ENCODE measurements around the gene CCDC83.
A peak's percentile ranks its signal among the peaks of the same experiment; 100 is the strongest.

Gene CCDC83

DNA sequence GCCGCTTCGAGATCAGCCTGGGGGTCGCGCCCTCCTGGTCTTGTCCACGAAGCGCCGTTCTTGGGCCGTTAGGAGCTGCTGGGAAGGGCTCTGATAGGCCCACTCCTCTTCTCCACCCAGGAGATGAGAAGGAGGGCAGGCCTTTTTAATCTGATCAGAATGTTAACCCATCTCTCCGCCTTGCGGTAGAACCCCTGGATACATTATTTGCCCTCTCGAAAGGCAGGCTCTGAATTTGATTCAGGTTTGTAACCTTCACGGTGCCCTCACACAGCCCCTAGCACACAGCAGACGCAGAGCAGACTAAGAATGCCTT is at the start of gene CCDC83:
Gene CCDC83, plus strand, starts transcription at position 43 of the 316 bp plus-strand sequence. CDS start 9,741 bp downstream, outside the sequence.
- no peak for DNase-seq (ENCODE audit: low spot score)

DNA sequence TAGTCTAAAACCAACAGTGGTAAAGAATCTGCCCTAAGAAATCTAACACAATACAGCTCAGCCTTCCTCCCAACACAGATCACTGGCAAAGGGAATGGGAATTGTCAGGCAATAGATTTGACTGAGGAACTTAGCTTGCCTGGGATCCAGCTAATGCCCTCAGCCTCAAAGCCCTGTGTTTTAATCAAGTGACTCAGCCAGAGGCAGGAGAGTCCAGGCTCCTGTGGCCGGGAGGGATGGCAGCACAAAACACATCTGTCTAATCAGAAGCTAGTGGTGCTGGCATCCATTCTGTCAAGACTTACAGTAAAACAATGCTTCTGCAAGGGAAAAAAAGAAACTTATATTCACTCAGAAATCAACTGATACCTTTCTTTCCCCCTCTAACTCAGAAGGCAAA is 49.8 kb upstream of the CCDC83 start:
- DNase-seq (ENCODE audit: low spot score): no peak

DNA sequence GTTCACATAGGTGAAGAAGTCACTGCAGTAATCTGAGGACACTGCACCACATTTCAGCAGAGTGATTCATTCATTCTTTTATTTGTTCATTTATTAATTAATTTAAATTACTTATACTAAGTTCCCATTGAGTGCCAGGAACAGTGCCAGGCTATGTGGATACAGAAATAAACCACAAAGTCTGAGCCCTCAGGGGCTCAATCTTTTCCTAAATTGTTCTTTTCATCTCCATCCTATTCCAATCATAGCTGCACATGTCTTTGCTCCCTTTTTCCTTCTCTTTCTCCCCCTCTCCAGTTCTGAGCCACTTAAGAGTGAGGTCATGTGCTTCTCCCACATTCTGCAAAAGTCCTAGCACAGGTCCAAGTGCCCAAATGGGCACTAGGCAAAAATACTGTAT is 49.2 kb upstream of the CCDC83 start:
- no peak for DNase-seq (ENCODE audit: low spot score)

DNA sequence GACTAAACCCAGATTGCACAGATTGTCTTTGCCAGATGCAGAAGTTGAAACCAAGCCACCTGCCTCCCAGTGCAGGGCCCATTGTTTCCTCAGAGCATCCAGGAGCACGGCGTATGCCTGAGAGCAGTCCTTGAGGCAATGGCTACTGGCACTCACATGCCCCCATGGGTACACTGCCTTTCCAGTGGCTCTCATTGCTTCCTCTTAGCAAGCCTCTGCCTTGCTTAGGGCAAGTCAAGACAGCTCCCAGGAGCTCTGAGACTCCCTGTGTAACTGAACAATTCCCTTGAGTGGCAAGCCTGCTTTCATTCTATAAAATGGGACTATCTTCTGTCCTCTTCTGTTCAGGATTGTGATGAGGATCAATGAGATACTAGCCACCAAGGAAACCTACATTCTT is 48.3 kb upstream of the CCDC83 start:
- DNase-seq (ENCODE audit: low spot score): no peak

DNA sequence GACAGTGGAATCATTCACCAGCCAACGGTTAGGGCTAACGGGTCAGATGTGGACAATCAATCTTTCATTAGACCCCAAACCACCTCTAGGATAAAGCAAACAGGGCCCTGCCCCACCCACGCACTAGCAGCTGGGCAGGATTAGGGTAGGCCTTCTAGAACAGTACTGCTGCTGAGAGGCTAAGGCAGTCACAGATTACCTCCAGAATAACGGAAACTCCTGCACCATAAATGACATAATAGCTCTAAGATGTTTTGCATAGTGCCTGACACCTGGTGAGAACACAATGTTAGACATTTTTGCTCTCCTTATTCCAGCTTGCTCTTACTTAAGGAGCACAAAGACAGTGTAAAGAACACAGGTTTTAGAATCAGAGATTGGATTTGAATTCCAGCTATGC is 46.0 kb upstream of the CCDC83 start:
- no peak for DNase-seq (ENCODE audit: low spot score)

DNA sequence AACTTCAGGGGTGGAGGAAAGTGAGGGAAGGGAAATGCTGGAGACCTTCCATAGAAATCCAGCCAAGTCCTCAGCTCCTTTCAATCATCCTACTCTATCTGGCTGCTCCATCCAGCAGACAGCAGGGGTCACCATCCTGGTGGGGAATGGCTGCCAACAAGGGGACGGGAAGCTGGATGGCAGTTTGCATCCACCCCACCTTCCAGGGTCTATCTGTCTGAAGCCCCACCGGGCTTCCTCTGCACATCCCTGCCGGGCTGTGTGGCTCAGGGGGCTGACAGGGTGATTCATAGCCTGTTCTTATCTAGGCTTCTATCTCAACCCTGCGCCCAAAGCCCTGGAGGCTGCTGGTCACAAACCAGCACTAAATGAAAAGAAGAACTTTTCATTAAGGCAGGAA is 45.3 kb upstream of the CCDC83 start:
- no peak for DNase-seq (ENCODE audit: low spot score)

DNA sequence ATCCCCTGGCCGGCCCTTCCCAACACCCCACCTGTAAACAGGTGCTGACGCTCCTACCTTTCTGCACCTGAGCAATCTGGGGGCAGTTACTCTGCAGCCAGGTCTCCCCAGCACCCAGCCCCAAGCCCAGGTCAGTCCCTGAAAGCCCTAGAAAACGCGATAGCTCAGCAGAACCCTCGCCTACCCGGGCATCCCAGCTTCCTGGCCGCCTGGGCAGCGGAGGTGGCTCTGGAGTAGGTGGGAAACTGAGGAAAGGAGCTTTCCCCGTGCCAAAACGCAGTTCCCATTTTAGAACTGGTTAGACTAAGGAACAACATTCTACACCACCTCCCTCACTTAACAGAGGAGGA is 44.7 kb upstream of the CCDC83 start:
- no peak for DNase-seq (ENCODE audit: low spot score)

DNA sequence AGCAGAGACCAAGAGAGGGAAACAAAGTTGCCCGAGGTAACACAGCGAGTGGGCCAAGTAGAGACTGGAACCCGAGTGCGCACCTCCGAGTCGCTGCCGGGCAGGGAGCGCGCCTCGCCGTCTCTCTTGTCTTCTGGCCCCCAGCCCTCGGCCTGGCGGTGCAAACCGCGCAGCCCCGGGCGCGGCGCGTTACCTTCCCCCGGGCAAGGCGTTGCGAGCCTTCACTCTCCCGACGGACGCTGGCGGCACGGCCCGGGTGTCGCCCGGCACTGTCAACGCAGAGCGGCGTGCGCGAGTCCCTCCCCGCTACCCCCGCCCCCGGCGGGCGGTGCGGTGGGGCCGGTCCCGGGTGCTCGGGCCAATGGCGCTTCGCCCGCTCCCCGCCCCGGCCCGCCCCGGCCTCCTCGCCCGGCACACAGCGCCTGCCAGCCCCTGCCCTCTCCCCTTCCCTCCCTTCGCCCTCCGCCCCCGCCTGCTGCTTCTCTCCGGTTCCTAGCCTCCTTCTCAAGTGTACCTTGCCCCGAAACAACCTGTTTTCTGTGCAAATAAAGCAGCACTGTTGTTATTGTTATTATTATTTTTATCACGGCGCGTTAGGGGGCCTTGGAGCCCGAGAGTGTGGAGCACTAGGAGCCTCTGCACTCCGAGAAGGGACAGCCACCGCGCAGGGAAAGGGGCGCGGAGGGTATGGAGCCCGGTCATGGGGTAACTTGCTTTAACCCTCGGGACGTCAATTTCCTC is 44.1 kb upstream of the CCDC83 start, which contains the start of gene SYTL2:
Gene SYTL2, minus strand, starts transcription at position 271 of the 741 bp plus-strand sequence. CDS start 53,416 bp downstream, outside the sequence.
- DNase-seq (ENCODE audit: low spot score): no peak

DNA sequence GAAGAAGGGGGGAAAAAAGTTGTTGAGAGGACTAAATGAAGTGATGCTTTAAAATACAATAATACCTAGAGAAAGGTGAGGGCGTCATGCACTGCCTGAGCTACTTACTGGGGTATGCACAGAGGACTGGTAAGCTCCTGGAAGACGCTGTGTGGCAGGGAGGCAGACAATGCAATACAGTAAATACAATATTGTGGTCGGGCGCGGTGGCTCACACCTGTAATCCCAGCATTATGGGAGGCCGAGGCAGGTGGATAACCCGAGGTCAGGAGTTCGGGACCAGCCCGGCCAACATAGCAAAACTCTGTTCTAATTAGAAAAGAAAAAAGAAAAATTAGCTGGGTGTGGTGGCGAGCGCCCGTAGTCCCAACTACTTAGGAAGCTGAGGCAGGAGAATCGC is 43.6 kb upstream of the CCDC83 start:
- no peak for DNase-seq (ENCODE audit: low spot score)

DNA sequence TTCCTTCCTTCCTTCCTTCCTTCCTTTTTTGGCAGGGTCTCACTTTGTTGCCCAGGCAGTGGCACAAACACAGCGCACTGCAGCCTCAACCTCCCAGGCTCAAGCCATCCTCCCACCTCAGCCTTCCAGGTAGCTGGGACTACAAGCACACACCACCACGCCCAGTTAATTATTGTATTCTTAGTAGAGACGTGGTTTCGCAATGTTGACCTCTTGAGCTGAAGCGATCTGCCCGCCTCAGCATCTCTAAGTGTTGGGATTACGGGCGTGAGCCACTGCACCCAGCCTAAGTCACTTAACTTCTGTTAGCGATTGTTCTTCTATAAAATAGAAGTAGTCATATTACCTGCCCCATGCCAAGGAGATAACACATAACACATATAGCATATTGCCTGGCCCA is 41.5 kb upstream of the CCDC83 start:
- no peak for DNase-seq (ENCODE audit: low spot score)

DNA sequence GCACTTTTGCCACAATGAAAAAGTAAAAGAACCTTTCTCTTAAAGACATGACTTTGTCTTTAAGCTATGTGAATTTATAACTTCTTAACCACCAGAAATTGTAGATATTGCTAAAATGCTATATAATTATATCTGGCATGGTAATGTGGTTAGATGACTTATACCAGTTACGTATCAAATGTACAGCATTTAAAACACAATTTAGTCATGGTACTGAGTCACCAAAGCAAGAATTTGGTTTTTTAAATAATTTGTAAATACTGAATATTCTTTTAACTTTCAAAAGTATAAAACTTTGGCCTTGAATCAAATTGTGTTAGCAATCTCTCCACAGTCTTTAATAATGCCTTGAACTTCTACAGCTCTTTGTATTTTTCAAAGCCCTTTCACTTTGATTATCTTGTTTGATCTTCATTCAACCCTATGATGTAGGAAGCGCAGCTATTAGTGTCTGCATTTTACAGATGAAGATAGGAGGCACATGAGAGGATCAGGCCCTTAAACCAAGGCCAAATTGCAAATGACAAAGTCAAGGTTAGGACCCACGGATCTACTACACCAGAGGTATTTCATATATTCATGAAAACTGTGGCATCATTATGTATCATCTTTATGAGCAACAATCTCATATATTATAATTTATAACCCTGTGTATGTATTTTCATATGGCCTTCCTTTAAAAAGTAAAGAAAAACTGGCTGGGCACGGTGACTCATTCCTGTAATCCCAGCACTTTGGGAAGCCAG is 39.8 kb upstream of the CCDC83 start:
- peak; percentile 27 for DNase-seq (ENCODE audit: low spot score)

DNA sequence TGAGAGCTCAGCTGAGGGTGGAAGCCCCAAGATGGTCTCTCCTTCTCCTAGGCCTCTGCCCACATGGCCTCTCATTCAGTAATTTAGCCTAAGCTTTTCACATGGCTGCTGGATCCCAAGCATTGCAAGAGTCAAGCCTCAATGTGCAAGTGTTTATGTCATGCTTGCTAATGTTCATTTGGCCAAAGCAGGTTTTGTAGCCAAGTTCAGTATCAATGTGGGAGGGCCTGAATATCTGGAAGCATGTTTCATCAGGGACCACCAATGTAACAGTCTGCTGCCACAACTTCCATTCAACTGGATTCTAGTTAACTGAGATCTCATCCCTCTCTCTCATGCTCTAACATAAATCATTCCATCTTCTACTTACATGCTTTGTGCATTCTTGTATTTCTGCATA is 35.7 kb upstream of the CCDC83 start:
- DNase-seq (ENCODE audit: low spot score): no peak

DNA sequence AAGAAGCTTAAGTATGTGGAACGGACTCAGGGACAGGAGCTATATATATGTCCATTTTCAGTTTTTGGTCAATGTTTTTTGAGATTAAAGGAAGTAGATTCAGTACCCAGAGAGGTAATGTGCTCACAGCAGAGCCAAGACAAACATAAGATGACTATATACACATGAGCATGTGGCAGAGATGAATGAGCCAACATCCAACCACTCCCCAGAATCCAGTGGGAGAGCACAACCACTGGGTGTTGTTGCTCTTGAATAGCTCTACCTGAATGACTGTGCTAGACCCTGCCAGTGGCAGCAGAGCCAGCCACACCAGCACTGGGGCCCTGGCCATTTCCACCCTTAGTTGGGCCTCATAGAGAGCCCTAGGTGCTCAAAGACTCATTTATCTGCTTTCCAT is 33.5 kb upstream of the CCDC83 start:
- DNase-seq (ENCODE audit: low spot score): no peak

DNA sequence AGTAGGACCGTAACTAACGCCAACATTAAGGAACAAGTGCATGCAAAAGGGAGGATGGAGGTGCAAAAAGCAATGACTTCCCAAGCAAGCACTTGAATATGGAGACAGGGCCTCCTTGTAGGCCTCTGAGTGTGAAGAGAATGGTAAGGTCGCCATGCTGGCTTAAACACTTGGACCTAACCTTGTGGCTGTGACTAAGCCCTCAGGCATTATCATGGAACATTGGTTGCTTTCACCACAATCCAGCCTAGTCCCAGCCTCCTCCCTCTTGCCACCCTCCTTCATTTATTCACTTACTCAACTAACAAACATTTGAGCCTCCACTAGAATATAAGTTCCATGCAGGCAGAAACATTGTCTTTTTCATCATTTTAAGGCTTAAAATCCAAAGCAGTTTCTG is 32.4 kb upstream of the CCDC83 start:
- DNase-seq (ENCODE audit: low spot score): peak; percentile 18

DNA sequence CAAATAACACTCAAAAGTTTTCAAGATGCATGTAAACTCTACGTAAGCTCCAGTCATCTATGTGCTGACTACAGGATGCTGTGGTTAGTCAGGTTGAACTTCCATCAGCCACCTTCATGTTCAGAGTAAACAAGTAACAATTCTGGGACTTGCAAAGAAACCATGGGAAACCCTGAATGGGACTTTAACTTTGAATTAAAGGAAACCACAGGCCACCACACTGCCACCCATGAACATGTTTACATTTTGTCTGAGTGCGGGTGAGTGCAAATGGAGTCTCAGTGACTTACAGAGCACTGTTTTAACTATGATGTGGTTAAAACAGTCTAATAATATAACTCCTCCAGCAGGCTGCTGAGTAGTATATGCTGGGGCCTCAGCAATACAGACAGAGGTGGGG is 31.4 kb upstream of the CCDC83 start:
- DNase-seq (ENCODE audit: low spot score): no peak

DNA sequence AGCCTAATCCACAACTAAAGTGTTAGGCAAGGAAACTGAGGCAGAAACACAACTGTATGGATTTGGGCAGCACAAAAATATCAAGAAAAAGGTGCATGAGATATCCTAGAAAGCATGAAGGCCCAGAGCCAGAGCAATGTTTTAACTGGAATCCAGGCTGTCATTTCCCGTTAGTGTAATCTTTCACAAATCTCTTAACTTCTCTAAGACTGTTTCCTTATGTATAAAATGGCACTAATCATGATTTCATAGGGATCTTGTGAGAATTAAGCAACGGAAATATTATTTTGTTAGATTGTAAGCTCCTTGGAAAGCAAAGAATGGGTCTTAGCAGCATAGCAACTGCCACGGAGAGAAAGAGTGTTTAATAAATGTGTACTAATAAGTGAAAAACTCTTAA is 29.6 kb upstream of the CCDC83 start:
- no peak for DNase-seq (ENCODE audit: low spot score)

DNA sequence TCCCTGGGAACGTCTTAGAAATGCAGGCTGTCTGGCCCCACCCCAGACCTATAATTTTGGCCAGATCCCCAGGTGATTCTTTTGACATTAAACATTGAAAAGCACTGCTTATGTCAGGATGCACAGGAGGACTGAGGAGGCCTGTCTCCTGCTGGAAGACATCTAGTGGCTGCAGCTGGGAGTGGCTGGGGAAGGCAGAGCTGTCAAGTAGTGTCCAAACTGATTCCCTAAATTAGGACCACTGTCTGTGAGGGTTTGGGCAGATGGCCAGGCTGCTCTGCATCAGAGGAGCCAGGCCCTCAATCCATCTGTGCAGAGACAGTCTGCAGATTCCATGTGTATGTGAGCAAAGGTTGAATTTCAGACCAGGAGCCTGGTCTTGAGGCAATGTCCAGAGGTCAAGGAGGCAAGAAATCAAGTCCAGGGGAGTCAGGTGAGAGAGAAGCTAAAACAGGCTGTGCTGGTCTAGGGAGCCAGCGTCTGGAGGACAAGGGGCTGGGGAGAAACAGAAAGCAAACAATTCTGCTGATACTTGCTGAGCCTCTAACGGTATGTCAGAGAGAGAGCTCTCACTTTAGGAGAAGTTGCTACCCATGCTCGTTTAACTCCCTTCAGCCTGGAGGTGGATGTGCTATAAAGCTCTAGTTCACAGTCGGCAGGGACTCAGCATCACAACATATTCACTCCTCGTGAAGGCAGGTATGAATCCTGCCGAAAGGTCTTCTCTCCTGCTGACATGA is 28.9 kb upstream of the CCDC83 start:
- DNase-seq (ENCODE audit: low spot score): peak; percentile 42

DNA sequence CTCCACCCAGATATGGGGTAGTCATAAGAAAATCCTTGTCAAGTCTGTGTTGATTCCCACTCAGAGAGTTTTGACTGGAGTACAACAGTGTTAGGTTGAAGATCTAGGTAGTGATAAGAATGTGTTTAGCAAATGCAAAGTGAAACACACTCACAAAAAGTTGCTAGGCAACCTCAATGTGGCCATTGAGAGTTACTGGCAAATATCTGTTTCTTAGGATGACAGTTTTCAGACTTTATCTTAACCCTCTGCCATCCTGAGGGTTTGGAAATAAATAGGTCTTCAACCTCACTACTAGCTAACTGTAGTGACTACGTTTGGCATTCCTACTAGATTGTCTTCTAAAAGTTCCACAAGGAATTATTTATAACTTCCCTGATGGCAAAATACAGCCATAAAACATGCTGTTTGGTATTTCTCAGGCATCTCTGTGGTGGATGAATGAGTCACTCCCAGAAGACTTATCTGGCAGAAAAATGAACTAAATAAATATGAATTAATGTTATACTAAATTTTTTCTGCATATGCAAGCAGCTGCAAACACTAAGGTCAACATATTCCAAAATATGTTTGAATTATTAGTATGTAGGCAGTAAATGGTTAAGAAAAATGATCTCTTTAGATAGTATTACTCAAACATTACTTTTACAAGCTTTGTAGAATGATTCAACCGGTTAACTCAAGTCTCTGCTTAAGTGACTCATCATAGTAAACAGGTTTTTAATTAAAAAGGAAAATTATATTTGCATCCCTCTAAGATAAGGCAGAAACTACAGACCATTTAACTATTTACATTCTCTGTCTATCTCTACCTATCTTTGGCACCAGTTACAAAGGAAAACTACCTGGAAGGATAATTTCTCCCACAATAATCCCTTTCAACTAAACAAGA is 27.2 kb upstream of the CCDC83 start:
- DNase-seq (ENCODE audit: low spot score): peak; percentile 63

DNA sequence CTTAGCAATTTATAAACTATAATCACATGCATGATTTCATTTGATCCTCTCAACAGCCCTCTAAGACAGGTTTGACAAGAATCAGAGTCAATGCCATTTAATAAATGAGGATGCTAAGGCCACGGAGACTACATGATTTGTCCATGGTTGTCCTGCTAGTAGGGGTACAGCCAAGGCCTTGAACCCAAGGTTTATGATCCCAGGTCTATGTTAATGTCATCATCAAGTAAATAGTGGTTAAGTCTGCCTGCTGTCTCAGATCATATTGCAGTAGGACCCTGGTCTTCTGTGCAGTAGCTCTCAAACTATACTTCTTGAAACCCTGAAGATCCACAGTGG is 26.6 kb upstream of the CCDC83 start:
- DNase-seq (ENCODE audit: low spot score): no peak

DNA sequence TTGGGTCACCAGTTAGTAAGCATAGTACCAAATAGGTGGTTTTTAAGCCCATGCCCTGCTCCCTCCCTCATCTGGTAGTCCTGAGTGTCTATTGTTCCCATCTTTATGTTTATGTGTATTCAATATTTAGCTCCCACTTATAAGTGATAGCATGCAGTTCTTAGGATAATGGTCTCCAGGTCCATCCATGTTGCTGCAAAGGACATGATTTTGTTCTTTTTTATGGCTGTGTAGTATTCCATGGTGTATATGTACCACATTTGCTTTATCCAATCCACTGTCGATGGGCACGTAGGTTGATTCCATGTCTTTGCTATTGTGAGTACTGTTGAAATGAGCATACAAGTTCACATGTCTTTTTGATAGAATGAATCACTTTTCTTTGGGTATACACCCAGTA is 26.0 kb upstream of the CCDC83 start:
- no peak for DNase-seq (ENCODE audit: low spot score)

DNA sequence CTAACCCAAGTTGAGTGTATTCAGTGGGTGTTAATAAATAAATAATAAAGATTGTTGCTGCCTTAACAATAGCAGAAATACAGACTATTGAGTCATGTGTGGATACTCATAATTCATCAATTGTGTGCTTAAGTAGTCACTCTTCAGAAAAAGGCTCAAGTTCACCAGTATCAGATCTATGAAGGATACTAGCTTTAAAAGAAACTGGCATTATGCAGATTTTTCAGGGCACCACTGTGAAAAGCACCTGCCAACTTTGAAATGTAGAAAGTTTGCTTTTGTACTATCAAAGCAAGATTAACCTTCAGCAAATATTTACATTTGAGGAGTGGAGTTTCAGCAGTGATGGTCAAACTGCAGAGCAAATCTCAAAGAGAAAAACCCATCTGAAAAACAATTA is 24.1 kb upstream of the CCDC83 start:
- no peak for DNase-seq (ENCODE audit: low spot score)

DNA sequence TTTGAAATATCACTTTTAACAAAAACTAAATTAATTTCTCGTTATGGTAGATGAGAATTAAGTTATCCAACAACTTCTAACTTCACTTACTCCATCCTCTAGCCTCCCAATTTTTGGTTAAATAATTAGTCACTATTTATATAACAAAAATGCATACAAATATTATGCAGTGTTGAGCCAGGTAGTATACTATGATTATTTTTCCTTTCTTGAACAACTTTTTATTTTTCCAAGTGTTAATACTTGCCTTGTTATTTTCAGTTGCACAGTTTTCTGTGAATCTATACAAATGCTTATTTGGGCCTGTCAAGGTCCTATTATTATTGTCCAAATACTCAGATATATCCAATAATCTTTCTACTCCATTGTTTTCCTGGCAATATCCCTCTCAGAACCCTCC is 19.9 kb upstream of the CCDC83 start:
- no peak for DNase-seq (ENCODE audit: low spot score)

Measured in COLO829 (cell line).